Measurements from ENCODE around the gene COL5A1.
"Not testable (repeated sequence)": the region's sequence is repeated elsewhere in the genome, so short reads cannot be mapped to it uniquely, and the experiment has no call there.

The COL5A1 gene

GRCh38 chr9:134693641-134694367 lies 52.2 kb downstream of the COL5A1 start:
- DNase-seq: peak; percentile 36

- DNase-seq: no peak
These were observed 52.7 kb downstream of the COL5A1 start for GRCh38 chr9:134694368-134694665.

- no peak for DNase-seq
These were observed 53.1 kb downstream of the COL5A1 start for GRCh38 chr9:134694714-134695113.

GRCh38 chr9:134695144-134695543 lies 53.5 kb downstream of the COL5A1 start:
- DNase-seq: no peak

GRCh38 chr9:134696433-134696832 lies 54.8 kb downstream of the COL5A1 start:
- DNase-seq: no peak

GRCh38 chr9:134698111-134698510 lies 56.5 kb downstream of the COL5A1 start:
- no peak for DNase-seq

- DNase-seq: peak; percentile 48
These were observed 57.2 kb downstream of the COL5A1 start for GRCh38 chr9:134698587-134699342.

- DNase-seq: no peak
These were observed 57.7 kb downstream of the COL5A1 start for GRCh38 chr9:134699343-134699740.

- DNase-seq: no peak
These were observed 59.2 kb downstream of the COL5A1 start for GRCh38 chr9:134700636-134701350.

GRCh38 chr9:134701581-134702259 lies 60.1 kb downstream of the COL5A1 start:
- DNase-seq: no peak

GRCh38 chr9:134702291-134702690 lies 60.7 kb downstream of the COL5A1 start:
- DNase-seq: no peak

GRCh38 chr9:134703730-134704114 lies 62.1 kb downstream of the COL5A1 start:
- not testable (repeated sequence) for DNase-seq

- DNase-seq: no peak
These were observed 62.9 kb downstream of the COL5A1 start for GRCh38 chr9:134704498-134704897.

GRCh38 chr9:134705786-134706185 lies 64.2 kb downstream of the COL5A1 start:
- no peak for DNase-seq

GRCh38 chr9:134706522-134706921 lies 64.9 kb downstream of the COL5A1 start:
- no peak for DNase-seq

- peak; percentile 88 for DNase-seq
These were observed 65.6 kb downstream of the COL5A1 start for GRCh38 chr9:134707031-134707680.

- no peak for DNase-seq
These were observed 66.4 kb downstream of the COL5A1 start for GRCh38 chr9:134707731-134708671.

GRCh38 chr9:134708672-134709038 lies 67.1 kb downstream of the COL5A1 start:
- DNase-seq: peak; percentile 73

GRCh38 chr9:134709512-134710270 lies 68.1 kb downstream of the COL5A1 start:
- DNase-seq: no peak

- no peak for DNase-seq
These were observed 68.6 kb downstream of the COL5A1 start for GRCh38 chr9:134710271-134710540.

- no peak for DNase-seq
These were observed 69.3 kb downstream of the COL5A1 start for GRCh38 chr9:134710901-134711300.

All from NCI-H2171 (cell line).